HG03108 (cell line): Measurements from ENCODE around the gene HDAC4.

ENCODE experiments used
- ATAC-seq: cut with Tn5 transposase; IDR thresholded peaks from one replicate; pipeline ENCODE4 v1.9.1; 2021; ENCODE audit warnings: moderate library complexity; ENCODE audit not compliant: unreplicated experiment

HDAC4 gene

GRCh38 chr2:239329972-239330572 lies 70.7 kb downstream of the HDAC4 start:
- ATAC-seq: no peak

DNA sequence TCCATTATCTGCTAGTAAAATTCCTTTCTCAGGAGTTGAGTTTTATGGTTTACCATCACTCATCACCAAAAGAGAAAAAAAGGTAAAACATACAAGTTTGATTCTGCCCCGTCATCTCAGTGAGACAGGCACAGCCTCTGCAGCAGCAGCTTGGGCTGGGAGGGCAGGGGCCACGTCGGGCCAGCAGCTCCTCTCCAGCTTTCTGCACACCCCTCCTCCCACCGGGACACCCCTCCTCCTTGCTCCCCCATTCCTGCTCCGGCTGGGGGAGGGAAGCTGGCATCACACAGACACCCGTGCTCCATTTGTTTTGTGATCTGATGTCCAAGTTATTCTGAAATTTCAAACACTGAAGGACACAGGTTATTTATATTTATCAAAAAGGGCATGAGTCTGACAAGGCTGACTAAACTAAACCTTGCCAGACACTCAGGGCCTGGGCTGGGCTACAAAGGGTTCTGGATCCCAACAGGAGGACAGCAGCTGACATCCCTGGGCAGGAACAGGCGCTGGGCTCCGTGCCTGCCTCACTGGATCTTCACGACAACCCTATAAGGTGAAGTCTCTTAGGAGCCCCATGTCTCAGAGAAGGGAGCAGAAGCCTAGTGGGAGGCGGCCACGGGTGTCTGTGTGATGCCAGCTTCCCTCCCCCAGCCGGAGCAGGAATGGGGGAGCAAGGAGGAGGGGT lies 71.4 kb downstream of the HDAC4 start:
- no peak for ATAC-seq

DNA sequence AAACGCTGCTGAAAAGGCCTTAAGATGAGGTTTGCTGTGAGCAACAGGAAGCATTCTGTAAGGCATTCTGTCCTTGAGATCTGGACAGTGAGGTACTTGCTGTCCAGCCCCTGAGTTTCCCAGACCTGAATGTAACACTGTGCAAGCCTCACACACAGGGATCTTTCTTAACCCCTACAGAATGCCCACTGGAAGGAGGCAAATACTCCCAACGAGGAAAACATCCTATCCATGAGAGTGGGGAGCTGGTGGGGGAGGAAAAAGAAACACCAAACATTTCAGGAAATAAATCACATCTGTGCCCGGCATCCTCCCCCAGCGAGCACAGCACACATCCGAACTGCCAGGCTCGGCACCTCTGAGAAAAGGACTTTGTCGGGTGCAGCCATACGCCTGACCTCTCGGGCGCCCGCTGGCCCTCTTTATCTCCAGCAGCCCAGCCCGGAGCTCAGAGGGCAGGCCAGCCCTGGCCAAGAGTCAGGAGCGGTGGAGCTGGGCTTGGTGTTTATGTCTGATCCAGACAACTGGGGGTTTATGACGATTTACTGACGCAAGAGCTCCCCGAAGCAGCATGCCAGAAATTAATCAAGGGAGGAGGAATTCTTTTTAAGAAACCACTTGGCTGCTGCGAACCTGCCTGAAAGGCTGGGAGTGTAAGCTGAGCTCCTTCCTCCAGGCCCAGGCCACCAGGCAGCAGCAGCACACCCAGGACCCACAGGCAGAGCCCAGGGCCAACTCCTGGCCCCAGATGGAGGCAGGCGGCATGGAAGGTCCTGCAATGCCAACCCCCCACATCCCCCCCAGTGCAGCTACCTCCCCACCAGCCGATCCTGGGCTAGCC lies 72.2 kb downstream of the HDAC4 start:
- no peak for ATAC-seq

DNA sequence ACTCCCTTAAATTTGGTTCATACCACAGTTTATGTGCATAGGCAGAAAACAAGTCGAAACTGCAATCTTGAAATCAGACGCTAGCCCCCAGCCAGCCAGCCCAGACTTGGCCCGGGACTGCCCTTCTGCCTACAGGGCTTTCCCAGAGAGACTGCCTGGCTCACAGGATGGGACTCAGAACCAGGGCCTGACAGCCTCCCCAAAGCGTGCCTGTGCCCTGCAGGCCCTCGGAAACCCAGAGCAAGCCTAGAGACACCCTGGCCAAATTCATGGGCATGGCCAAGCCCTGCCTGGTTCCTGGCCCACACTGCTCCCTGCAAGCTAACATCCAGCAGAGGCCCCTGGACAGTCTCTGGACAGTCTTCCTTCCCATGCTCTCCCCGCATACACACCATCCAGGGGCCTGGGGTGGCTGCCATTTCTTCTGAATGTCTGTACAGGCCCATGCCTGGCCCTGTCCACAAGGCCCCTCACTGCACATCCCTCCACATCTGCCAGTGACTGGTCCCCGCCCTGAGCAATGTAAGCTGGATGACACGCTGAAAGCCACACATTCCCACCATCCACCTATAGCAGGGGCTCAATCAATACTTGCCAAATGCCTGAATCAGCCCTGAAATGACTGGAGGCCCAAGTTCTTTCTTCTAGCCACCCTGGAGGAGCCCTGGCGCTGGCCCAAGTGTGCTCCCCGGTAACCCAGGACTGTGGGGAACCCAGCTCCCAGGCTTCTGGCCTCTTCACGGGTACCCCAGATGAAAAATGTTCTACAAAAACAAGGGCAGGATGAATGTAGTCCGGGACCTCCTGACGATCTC lies 73.1 kb downstream of the HDAC4 start:
- ATAC-seq: peak; percentile 39

- peak; percentile 65 for ATAC-seq
These were observed 73.8 kb downstream of the HDAC4 start for GRCh38 chr2:239326831-239327535.

DNA sequence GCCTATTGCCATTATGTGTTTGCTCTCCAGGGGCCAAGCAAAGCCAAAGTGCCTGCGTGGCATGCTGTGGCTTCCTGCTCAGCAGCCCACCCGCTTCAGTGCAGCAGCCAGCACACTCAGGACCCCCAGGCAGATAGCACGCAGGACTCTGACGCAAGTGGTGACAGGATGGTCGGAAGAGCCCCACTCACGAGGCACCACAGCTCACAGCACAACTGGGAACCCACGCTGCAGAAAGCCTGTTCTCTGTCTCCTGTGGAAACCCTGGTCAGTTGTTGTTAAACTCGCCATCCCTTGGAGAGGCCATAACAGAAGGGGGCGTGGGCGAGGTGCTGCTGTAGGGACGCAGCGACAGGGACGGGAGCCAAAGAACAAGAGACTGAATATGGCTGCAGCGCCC lies 76.4 kb downstream of the HDAC4 start:
- ATAC-seq: no peak

DNA sequence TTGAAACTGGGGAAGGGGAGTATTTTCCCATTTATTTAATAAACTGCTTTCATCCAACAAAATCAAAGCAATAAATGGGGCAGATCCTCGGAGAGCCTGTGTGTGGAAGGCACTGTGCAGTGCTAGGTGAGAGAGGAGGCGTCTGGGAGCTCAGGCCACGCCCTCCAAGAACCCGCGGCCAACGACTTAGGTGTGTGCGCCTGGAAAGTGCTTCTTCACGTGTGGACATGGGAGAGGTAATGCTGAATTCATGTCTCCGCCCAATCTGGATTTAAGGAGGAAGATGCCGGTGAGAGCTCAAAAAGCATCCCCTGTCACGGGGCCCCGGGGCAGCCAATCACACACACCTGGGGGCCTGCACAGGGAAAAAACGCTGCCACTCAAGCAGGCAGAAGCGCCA lies 77.4 kb downstream of the HDAC4 start:
- no peak for ATAC-seq

DNA sequence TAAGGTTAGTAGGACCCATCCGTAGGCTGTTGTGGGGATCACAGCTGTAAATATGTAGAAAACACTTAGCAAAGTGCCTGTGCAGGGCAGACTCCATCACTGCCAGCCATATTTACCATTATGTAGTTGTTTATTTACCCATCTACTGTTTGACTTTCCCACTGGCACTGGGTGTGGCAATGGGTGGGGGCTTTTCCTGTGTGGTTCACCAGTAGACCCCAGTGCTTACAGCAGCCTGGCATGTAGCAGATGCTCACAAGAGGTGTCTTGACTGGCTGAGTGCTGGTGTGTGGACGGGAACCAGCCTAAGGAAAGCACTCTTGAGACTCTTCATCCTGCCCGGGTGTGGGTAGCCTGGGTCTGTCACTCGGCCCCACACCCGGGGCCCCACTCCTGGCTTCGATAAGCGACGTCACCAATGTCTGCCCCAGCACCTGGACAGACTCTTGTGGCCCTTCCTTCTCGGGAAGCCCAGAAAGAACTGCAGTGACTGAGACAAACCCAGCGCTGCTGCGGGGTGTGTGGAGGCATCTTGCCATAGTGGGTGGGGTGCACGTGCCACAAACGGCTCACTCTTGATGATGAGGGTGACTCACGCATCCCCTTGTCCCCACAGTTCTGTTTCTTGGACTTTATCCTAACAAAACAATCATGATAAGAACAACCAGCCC lies 78.3 kb downstream of the HDAC4 start:
- no peak for ATAC-seq

DNA sequence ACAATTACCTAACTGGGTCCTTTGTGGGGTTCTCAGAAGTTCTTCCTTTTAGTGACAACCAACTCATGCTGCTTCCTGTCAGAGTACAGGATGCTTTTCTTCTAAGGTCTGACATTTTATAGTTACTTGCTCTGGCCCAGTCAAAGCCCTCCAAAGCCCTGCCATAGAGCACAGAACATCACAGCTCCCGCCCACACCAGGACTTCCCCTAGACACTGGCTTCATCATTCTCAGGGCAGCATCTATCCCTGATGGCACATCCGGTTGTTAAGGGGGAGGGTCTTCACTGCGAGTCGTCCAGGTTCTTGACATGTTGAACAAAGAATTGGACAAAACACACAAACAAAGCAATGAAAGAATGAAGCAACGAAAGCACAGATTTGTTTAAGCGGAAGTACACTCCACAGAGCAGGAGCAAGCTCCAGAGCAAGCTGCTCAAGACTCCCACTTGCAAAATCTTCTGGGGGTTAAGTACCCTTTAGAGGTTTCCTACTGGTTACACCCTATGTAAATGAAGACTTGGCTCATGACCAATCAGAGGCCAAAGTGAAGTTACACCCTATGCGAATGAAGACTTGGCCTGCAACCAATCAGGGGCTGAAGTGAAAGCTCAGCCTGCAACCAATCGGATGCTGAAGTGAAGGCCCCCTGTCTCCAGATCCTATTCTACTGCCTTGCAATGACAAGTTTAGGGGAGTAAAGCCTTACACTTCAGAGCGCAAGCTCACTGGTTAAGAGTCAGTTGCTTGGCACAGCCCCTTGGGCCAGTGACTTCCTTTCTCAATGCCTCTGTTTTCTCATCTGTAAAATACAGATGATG lies 79.0 kb downstream of the HDAC4 start:
- no peak for ATAC-seq

DNA sequence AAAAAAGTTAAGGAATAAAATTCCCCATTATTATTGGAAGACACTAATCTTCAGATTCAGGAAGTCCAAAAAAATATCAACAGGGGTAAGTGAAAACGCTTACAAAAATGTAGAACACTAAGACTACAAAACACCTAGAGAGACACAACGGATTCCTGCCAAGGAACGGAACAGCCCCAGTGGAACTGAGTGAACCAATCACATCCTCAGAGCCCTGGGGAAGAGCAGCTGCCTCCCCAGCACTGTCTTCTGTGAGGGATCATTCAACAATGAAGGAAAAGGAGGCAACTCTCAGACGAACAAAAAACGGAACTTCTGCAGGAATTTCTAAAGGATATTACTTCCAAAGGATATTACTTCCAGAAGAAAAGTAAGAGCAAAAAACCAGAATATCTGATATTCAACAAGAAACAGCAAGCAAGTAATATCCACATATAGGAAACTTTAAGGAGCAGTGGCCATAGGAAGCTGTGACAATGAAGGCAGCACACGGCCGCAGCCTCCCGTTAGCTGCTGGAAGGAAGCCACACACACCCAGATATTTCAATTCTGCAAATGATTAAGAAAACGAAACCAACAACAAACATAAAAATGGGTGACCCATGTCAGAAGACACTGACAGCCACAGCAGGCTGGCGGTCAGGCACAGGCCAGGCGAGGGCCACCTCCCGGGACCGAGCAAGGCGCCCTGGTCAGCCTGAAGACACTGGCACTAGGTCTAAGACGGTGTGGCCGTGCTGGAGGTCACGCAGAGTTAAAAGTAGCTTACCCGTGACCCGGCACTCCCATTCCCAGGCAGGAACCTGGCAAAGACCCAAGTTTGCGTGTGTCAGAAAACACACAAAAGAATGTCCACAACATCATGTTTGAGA lies 81.8 kb downstream of the HDAC4 start:
- ATAC-seq: no peak

DNA sequence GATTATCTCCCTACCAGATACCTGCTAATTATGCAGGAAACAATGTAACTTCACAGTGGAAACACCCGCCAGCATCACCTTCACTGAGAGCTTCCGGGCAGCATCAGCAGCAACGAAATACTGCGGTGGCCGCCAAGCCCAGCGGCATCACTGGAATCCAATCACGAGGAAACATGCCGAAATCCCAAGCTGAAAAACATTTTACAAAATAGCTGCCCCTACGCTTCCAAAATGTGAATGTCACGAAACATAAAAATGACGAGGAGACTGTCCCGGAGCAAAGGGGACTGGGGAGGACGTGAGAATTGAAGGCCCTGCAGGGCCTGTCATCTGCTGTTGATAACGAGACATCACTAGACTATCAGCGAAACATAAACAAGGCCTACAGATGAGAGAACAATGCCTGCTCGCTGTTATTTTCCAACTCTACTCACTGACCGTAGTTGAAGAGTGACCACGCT lies 82.6 kb downstream of the HDAC4 start:
- no peak for ATAC-seq

GRCh38 chr2:239316562-239317465 lies 84.0 kb downstream of the HDAC4 start:
- no peak for ATAC-seq

- no peak for ATAC-seq
These were observed 85.5 kb downstream of the HDAC4 start for GRCh38 chr2:239315308-239315707.

DNA sequence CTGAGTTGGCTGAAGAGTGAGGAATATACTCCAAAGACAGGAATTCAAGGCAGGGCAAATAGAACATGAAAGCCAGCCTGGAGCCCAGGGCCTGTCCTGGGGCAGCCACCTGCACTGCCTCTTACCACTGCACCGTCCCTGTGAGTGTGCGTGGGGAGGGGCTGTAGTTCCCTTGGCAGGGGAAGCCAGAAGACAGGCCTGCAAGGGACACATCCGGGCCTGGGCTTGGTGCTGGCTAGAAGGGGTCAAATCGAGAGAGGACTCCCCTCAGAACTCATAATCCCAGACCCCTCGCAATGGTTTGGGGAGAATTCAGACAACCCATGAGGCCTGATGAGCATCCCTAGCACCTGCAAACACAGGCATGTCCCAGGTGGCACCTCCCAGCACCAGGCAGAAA lies 87.0 kb downstream of the HDAC4 start:
- ATAC-seq: no peak

GRCh38 chr2:239312741-239313667 lies 87.8 kb downstream of the HDAC4 start:
- ATAC-seq: no peak

- ATAC-seq: no peak
These were observed 88.7 kb downstream of the HDAC4 start for GRCh38 chr2:239312081-239312511.
